ENCODE data around the gene FRMD8. TPM values are rescaled to one million over a fixed set of nuclear protein-coding genes. Genes with fewer than 3 reads are reported as not detected.

FRMD8 gene
- polyA plus RNA-seq, 1 donor (not counting 4 experiments of a cell fraction or from before 2014, with no cell fraction given), result 24.1 TPM

GRCh38 chr11:65396769-65397745 lies 10.6 kb downstream of the FRMD8 start:
- no peaks in the 10 kb centered on the region for H3K9me3 ChIP-seq (ENCODE audit: control insufficient read depth, low read depth, low read length)
- FAIRE-seq (no peak), DNase-seq (ENCODE audit: low read depth, low spot score) (no peak)
- H3K4me2 ChIP-seq (ENCODE audit: control insufficient read depth, extremely low read depth, insufficient read depth, low read depth, low read length), result no peak overlapping the region
- H2AFZ ChIP-seq (ENCODE audit: control insufficient read depth, low read length), result no peak overlapping the region
- H3K9ac ChIP-seq (ENCODE audit: control insufficient read depth, extremely low read depth, insufficient read depth, low read length), result no peak overlapping the region
- H3K79me2 ChIP-seq (ENCODE audit: control insufficient read depth, insufficient read depth, low read length), result peaks cover 9% of the 10 kb centered on the region
- no peaks in the 10 kb centered on the region for H3K27me3 ChIP-seq (ENCODE audit: control insufficient read depth, extremely low read depth, insufficient read depth, low read length)
- no peaks in the 10 kb centered on the region for H3K4me1 ChIP-seq (ENCODE audit: control insufficient read depth, extremely low read depth, insufficient read depth, low read length)
- no peak overlapping the region for H3K4me3 ChIP-seq (ENCODE audit: control insufficient read depth in 2 of 3, extremely low read depth in 1 of 3, insufficient read depth in 2 of 3, low read depth in 1 of 3, low read length in 3 of 3)
- dilution Hi-C loops (cut with MboI; ENCODE audit: extremely low pct_ligation_motif_present, low sequenced_read_pairs), result no loop called here
- TF ChIP-seq CTCF (optimal IDR thresholded peaks at IDR 0.05 in 1 of 3, IDR thresholded peaks at IDR 0.05 in 1 of 3, conservative IDR thresholded peaks at IDR 0.05 in 1 of 3; ENCODE audit: extremely low read depth in 1 of 3, insufficient read depth in 2 of 3, low read length in 3 of 3) (no peak), EZH2 (IDR thresholded peaks at IDR 0.05; ENCODE audit: low read length) (no peak)
- H3K27ac ChIP-seq (ENCODE audit: control insufficient read depth, insufficient read depth, low read length), result no peak overlapping the region
- H3K36me3 ChIP-seq (ENCODE audit: control insufficient read depth in 2 of 2, extremely low read depth in 1 of 2, insufficient read depth in 2 of 2, low read length in 2 of 2), result peaks cover 14 to 51% of the 10 kb centered on the region in 2 experiments
- H4K20me1 ChIP-seq (ENCODE audit: control insufficient read depth, extremely low read depth, insufficient read depth, low read length), result peaks cover 2% of the 10 kb centered on the region
- no peaks in the 10 kb centered on the region for H3K9me1 ChIP-seq (ENCODE audit: control insufficient read depth, extremely low read depth, insufficient read depth, low read length)

- Histone ChIP-seq H2AFZ (ENCODE audit: control insufficient read depth, low read length) (no peak overlapping the region), H4K20me1 (ENCODE audit: control insufficient read depth, extremely low read depth, insufficient read depth, low read length) (no peaks in the 10 kb centered on the region), H3K4me2 (ENCODE audit: control insufficient read depth, extremely low read depth, insufficient read depth, low read depth, low read length) (no peak overlapping the region), H3K9ac (ENCODE audit: control insufficient read depth, extremely low read depth, insufficient read depth, low read length) (no peak overlapping the region), H3K79me2 (ENCODE audit: control insufficient read depth, insufficient read depth, low read length) (peaks cover 1% of the 10 kb centered on the region), H3K9me1 (ENCODE audit: control insufficient read depth, extremely low read depth, insufficient read depth, low read length) (no peaks in the 10 kb centered on the region), H3K36me3 (ENCODE audit: control insufficient read depth in 2 of 2, extremely low read depth in 1 of 2, insufficient read depth in 2 of 2, low read length in 2 of 2) (peaks cover 8 to 44% of the 10 kb centered on the region in 2 experiments), H3K27me3 (ENCODE audit: control insufficient read depth, extremely low read depth, insufficient read depth, low read length) (no peaks in the 10 kb centered on the region), H3K4me3 (ENCODE audit: control insufficient read depth in 2 of 3, extremely low read depth in 1 of 3, insufficient read depth in 2 of 3, low read depth in 1 of 3, low read length in 3 of 3) (no peak overlapping the region), H3K27ac (ENCODE audit: control insufficient read depth, insufficient read depth, low read length) (no peak overlapping the region), H3K4me1 (ENCODE audit: control insufficient read depth, extremely low read depth, insufficient read depth, low read length) (no peaks in the 10 kb centered on the region), H3K9me3 (ENCODE audit: control insufficient read depth, low read depth, low read length) (no peaks in the 10 kb centered on the region)
- dilution Hi-C loops (cut with MboI; ENCODE audit: extremely low pct_ligation_motif_present, low sequenced_read_pairs), result no loop called here
- DNase-seq (ENCODE audit: low read depth, low spot score) (no peak), FAIRE-seq (no peak)
- TF ChIP-seq EZH2 (IDR thresholded peaks at IDR 0.05; ENCODE audit: low read length) (no peak), CTCF (optimal IDR thresholded peaks at IDR 0.05 in 1 of 3, IDR thresholded peaks at IDR 0.05 in 1 of 3, conservative IDR thresholded peaks at IDR 0.05 in 1 of 3; ENCODE audit: extremely low read depth in 1 of 3, insufficient read depth in 2 of 3, low read length in 3 of 3) (no peak)
Observed at GRCh38 chr11:65398362-65398910, 12.0 kb downstream of the FRMD8 start.
